ENCODE results near the gene GRAPL.
"Not testable (repeated sequence)": the region's sequence is repeated elsewhere in the genome, so short reads cannot be mapped to it uniquely, and the experiment has no call there.

DNA sequence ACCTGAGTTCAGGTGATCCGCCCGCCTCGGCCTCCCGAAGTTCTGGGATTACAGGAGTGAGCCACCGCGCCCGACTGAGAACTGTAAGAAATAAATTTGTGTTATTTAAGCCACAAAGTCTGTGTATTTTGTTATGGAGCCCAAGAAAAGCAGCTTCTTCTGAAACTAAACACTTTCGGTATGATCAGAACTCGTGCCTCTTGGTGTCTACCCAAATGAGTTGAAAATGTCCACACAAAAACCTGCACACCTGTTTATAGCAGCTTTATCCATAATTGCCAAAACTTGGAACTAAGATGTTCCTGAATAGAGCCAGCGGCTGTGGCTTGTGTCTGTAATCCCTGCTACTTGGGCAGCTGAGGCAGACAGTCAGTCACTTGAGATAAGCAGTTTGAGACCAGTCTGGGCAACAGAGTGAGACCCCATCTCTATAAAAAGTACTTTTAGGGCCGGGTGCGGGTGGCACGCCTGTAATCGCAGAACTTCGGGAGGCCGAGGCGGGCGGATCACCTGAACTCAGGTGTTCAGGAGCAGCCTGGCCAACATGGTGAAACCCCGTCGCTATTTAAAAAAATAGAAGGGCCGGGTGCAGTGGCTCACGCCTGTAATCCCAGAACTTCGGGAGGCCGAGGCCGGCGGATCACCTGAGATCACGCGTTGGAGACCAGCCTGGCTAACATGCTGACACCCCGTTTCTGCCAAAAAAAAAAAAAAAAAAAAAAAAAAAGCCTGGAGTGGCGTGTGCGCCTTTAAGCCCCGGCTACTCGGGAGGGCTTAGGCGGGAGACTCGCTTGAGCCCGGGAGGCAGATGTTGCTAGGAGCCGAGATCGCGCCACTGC lies 61.7 kb downstream of the GRAPL start:
- TF ChIP-seq TAF1 (conservative IDR thresholded peaks at IDR 0.05); CTCF (IDR thresholded peaks at IDR 0.05; ENCODE audit: low read depth, low read length, missing input control); REST (IDR thresholded peaks at IDR 0.05); RAD21 (IDR thresholded peaks at IDR 0.05); NR2F2 (IDR thresholded peaks at IDR 0.05); YY1 (IDR thresholded peaks at IDR 0.05); EGR1 (IDR thresholded peaks at IDR 0.05; ENCODE audit: low read depth in 2 of 2): not testable (repeated sequence)
- TF ChIP-seq, protein P1, sequence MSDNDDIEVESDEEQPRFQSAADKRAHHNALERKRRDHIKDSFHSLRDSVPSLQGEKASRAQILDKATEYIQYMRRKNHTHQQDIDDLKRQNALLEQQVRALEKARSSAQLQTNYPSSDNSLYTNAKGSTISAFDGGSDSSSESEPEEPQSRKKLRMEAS (IDR thresholded peaks at IDR 0.05): not testable (repeated sequence)
- TF ChIP-seq, protein P2, sequence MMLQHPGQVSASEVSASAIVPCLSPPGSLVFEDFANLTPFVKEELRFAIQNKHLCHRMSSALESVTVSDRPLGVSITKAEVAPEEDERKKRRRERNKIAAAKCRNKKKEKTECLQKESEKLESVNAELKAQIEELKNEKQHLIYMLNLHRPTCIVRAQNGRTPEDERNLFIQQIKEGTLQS (IDR thresholded peaks at IDR 0.05): not testable (repeated sequence)
